IMR-90 (cell line): ENCODE results near the gene CA12. TPM values are rescaled to one million over a fixed set of nuclear protein-coding genes. Genes with fewer than 3 reads are reported as not detected.

Experiments used
- ATAC-seq: fragments of 200-7000 bp; cut with Tn5 transposase; 2 replicates; pipeline ENCODE4 v1.9.1; 2020; ENCODE audit warnings: low read depth, mild to moderate bottlenecking, moderate library complexity
- BruUV-seq: library from RNA; stranded (reverse); fragments of 400-500 nt; replicated peaks from 2 replicates; lab custom pipeline; 2021; lab: Mats Ljungman, UMichigan
- CTCF ChIA-PET: fragments of 300-600 bp; formaldehyde crosslinking; extraction: SDS; loops from one replicate; lab custom pipeline; 2021; ENCODE audit warnings: antibody characterized with exemption; lab: Yijun Ruan, JAX
- POLR2A ChIA-PET: fragments of 300-600 bp; sonication (Branson Sonifier 250); formaldehyde crosslinking; loops from one replicate; lab custom pipeline; 2022; ENCODE audit warnings: antibody characterized with exemption; ENCODE audit not compliant: unreplicated experiment; lab: Charles Lee
- DNase-seq: peaks from one replicate; pipeline ENCODE4 v3.0.0; 2013
- H2AFZ ChIP-seq: replicated peaks from 2 replicates; pipeline ENCODE3; 2013; ENCODE audit warnings: low read length, mild to moderate bottlenecking; ENCODE audit not compliant: poor library complexity
- H2AK5ac ChIP-seq: 2 replicates; pipeline ENCODE4 v1.6.1; 2013; ENCODE audit warnings: low read depth, low read length, inconsistent platforms
- H2AK9ac ChIP-seq: replicated peaks from 2 replicates; pipeline ENCODE3; 2013; ENCODE audit warnings: mild to moderate bottlenecking, low read depth, low read length, moderate library complexity; ENCODE audit not compliant: poor library complexity
- H2BK120ac ChIP-seq: 2 replicates; pipeline ENCODE4 v1.6.1; 2013; ENCODE audit warnings: low read depth, low read length, inconsistent platforms
- H2BK15ac ChIP-seq: 3 replicates; pipeline ENCODE4 v1.6.1; 2013; ENCODE audit warnings: low read depth, low read length, inconsistent platforms
- H2BK20ac ChIP-seq: 2 replicates; pipeline ENCODE4 v1.6.1; 2013; ENCODE audit warnings: low read depth, mild to moderate bottlenecking, inconsistent platforms, low read length, moderate library complexity
- H2BK5ac ChIP-seq: 2 replicates; pipeline ENCODE4 v1.6.1; 2013; ENCODE audit warnings: mild to moderate bottlenecking, low read depth, low read length, inconsistent platforms; ENCODE audit not compliant: poor library complexity, severe bottlenecking
- H3K14ac ChIP-seq: replicated peaks from 2 replicates; pipeline ENCODE4 v1.6.1; 2013; ENCODE audit warnings: low read depth, low read length, inconsistent platforms
- H3K18ac ChIP-seq: 2 replicates; pipeline ENCODE4 v1.6.1; 2013; ENCODE audit warnings: low read depth, low read length, control low read depth
- H3K23ac ChIP-seq: 2 replicates; pipeline ENCODE4 v1.6.1; 2013; ENCODE audit warnings: low read depth, low read length, inconsistent platforms
- H3K27ac ChIP-seq: 2 replicates; pipeline ENCODE4 v1.5.1; 2013; ENCODE audit warnings: mild to moderate bottlenecking, control low read depth, low read length; ENCODE audit not compliant: insufficient read depth
- H3K27me3 ChIP-seq: 2 replicates; pipeline ENCODE4 v1.6.1; 2013; ENCODE audit warnings: low read length; ENCODE audit not compliant: control insufficient read depth, insufficient read depth
- H3K36me3 ChIP-seq: 2 replicates; pipeline ENCODE4 v1.6.1; 2013; ENCODE audit warnings: low read length, mixed read lengths; ENCODE audit not compliant: control insufficient read depth, insufficient read depth
- H3K4ac ChIP-seq: 2 replicates; pipeline ENCODE4 v1.6.1; 2013; ENCODE audit warnings: low read depth, low read length, inconsistent platforms
- H3K4me1 ChIP-seq: 2 replicates; pipeline ENCODE4 v1.6.1; 2013; ENCODE audit warnings: low read length, mixed read lengths; ENCODE audit not compliant: control insufficient read depth, insufficient read depth
- H3K4me2 ChIP-seq: 2 replicates; pipeline ENCODE4 v1.6.1; 2013; ENCODE audit warnings: low read depth, mild to moderate bottlenecking, control low read depth, low read length, moderate library complexity
- H3K4me3 ChIP-seq: 2 replicates; pipeline ENCODE4 v1.5.1; 2013; ENCODE audit warnings: low read depth, mild to moderate bottlenecking, control low read depth, low read length, moderate library complexity; ENCODE audit not compliant: insufficient read depth
- H3K56ac ChIP-seq: 2 replicates; pipeline ENCODE4 v1.6.1; 2013; ENCODE audit warnings: low read length, inconsistent platforms; ENCODE audit not compliant: insufficient read depth; ENCODE audit errors: extremely low read depth
- H3K79me1 ChIP-seq, 2 experiments: 2 replicates each; pipeline ENCODE4 v1.6.1; 2013; ENCODE audit warnings: low read length in 2 of 2, inconsistent platforms in 1 of 2, low read depth in 1 of 2
- H3K9ac ChIP-seq: 2 replicates; pipeline ENCODE4 v1.6.1; 2013; ENCODE audit warnings: low read depth, low read length, control low read depth
- H3K9me1 ChIP-seq: 2 replicates; pipeline ENCODE4 v1.6.1; 2013; ENCODE audit warnings: low read length, inconsistent platforms; ENCODE audit not compliant: insufficient read depth
- H3K9me3 ChIP-seq: 2 replicates; pipeline ENCODE4 v1.6.1; 2013; ENCODE audit warnings: low read length; ENCODE audit not compliant: control insufficient read depth, insufficient read depth
- H4K20me1 ChIP-seq: 2 replicates; pipeline ENCODE4 v1.6.1; 2013; ENCODE audit warnings: low read length, inconsistent platforms; ENCODE audit not compliant: insufficient read depth
- H4K5ac ChIP-seq: 2 replicates; pipeline ENCODE4 v1.6.1; 2013; ENCODE audit warnings: mild to moderate bottlenecking, low read depth, low read length, control low read depth
- H4K8ac ChIP-seq, 2 experiments: 2 replicates each; pipeline ENCODE4 v1.6.1; 2013; ENCODE audit warnings: low read depth in 2 of 2, low read length in 2 of 2, control low read depth in 1 of 2, inconsistent platforms in 1 of 2
- H4K91ac ChIP-seq: 2 replicates; pipeline ENCODE4 v1.6.1; 2013; ENCODE audit warnings: low read depth, low read length, inconsistent platforms; ENCODE audit not compliant: insufficient read depth
- BHLHE40 ChIP-seq: fragments of 150-350 bp; IDR thresholded peaks from 2 replicates; pipeline ENCODE4 v1.6.1; 2016; ENCODE audit warnings: mild to moderate bottlenecking, low read depth, low read length
- CEBPB ChIP-seq: IDR thresholded peaks from 2 replicates; pipeline ENCODE4 v1.6.1; 2012; ENCODE audit warnings: low read depth, low read length, improper control_type of control experiment
- CHD1 ChIP-seq: IDR thresholded peaks from 2 replicates; pipeline ENCODE4 v1.6.1; 2012; ENCODE audit warnings: low read depth, low read length, improper control_type of control experiment
- ELK1 ChIP-seq: fragments of 150-350 bp; IDR thresholded peaks from 2 replicates; pipeline ENCODE4 v1.6.1; 2016; ENCODE audit warnings: low read depth, mild to moderate bottlenecking, low read length, moderate library complexity, borderline replicate concordance
- FOS ChIP-seq: fragments of 150-350 bp; IDR thresholded peaks from 2 replicates; pipeline ENCODE4 v1.6.1; 2016; ENCODE audit warnings: low read depth, low read length
- MAFK ChIP-seq: IDR thresholded peaks from 2 replicates; pipeline ENCODE4 v1.6.1; 2012; ENCODE audit warnings: low read depth, low read length, improper control_type of control experiment
- MXI1 ChIP-seq: IDR thresholded peaks from 2 replicates; pipeline ENCODE4 v1.6.1; 2012; ENCODE audit warnings: low read depth, mild to moderate bottlenecking, low read length, moderate library complexity, borderline replicate concordance
- NFE2L2 ChIP-seq: fragments of 150-350 bp; IDR thresholded peaks from 2 replicates; pipeline ENCODE4 v1.6.1; 2016; ENCODE audit warnings: low read depth, mild to moderate bottlenecking, low read length
- RAD21 ChIP-seq: IDR thresholded peaks from 2 replicates; pipeline ENCODE4 v1.6.1; 2012; ENCODE audit warnings: low read length, improper control_type of control experiment
- RCOR1 ChIP-seq: IDR thresholded peaks from 2 replicates; pipeline ENCODE4 v1.6.1; 2012; ENCODE audit warnings: mild to moderate bottlenecking, low read length, improper control_type of control experiment; ENCODE audit not compliant: insufficient replicate concordance
- RFX5 ChIP-seq: IDR thresholded peaks from 2 replicates; pipeline ENCODE4 v1.8.0; 2012; ENCODE audit warnings: low read depth, mild to moderate bottlenecking, low read length, moderate library complexity
- SMC3 ChIP-seq: fragments of 150-350 bp; IDR thresholded peaks from 2 replicates; pipeline ENCODE4 v1.6.1; 2016; ENCODE audit warnings: low read depth, mild to moderate bottlenecking, antibody characterized with exemption, low read length, moderate library complexity
- dilution Hi-C: fragments of 300-500 bp; cut with HindIII; formaldehyde crosslinking; loops from one replicate; pipeline ENCODE4 v1.14.3; 2018; ENCODE audit warnings: low sequenced_read_pairs; ENCODE audit not compliant: unreplicated experiment
- in situ Hi-C: fragments of 300-500 bp; cut with MboI; formaldehyde crosslinking; loops from 3 replicates; pipeline ENCODE4 v1.14.3; 2019; ENCODE audit warnings: low sequenced_read_pairs, inconsistent platforms, mixed read lengths
- intact Hi-C: fragments of 100-400 bp; cut with micrococcal nuclease; formaldehyde crosslinking; loops from 2 replicates; pipeline ENCODE4 v1.10.0; 2022
- polyA plus RNA-seq, 3 experiments: library from polyadenylated mRNA; depleted of rRNA; stranded (reverse); fragments of >200 nt; gene quantifications; 2 replicates each; pipeline ENCODE4 v1.2.3, GENCODE V29; 2012; ENCODE audit warnings: low replicate concordance in 1 of 3
- total RNA-seq: library from RNA; depleted of rRNA; stranded (reverse); fragments of >200 nt; gene quantifications from 2 replicates; pipeline ENCODE4 v1.2.3, GENCODE V29; 2012

The CA12 gene
- total and polyA plus RNA-seq, 2 of the 4 experiments (the other 2 are of a cell fraction), result 33.7 to 52.6 TPM

DNA sequence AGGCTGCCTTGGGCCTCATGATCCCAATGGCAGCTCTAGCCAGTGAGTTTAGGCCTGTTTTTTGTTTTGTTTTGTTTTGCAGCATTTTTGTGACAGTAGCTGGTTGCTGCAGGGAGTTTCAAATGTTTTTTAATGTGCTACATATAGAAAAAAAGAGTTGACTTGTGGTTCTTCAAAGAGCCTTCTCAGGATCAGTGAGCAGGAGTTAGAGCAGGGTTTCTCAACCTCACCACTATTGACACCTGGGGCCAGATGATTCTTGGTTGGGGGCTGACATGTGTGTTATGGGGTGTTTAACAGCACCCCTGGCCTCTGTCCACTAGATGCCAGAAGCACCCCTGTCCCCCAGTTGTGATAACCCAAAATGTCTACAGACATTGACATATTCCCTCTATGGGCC, 86.3 kb downstream of the CA12 start:
- BruUV-seq, result no TSS peak
- no peak overlapping the region for H4K5ac ChIP-seq
- H4K20me1 ChIP-seq, result no peaks in the 10 kb centered on the region
- H2BK5ac ChIP-seq, result no peak overlapping the region
- no peak overlapping the region for H3K23ac ChIP-seq
- no peak overlapping the region for H4K8ac ChIP-seq
- no peak for DNase-seq
- intact Hi-C loops (loop anchor here (10.0 kb wide), 1 partner anchor 779 kb away; no protein-coding TSS in a partner anchor), in situ Hi-C loops (loop anchor here (25.0 kb wide), 1 partner anchor 767 kb away; no protein-coding TSS in a partner anchor), dilution Hi-C loops (no loop called here)
- peaks cover 5 to 23% of the 10 kb centered on the region in 2 experiments; a peak in 2 of 4 replicates for H3K79me1 ChIP-seq
- H3K4ac ChIP-seq, result no peak overlapping the region
- H4K91ac ChIP-seq, result no peak overlapping the region; the same call in 1 of the 2 replicates
- no peak overlapping the region for H3K18ac ChIP-seq
- H2AK9ac ChIP-seq, result no peak overlapping the region
- peaks cover 12% of the 10 kb centered on the region for H3K9me1 ChIP-seq
- no peak overlapping the region for H3K9ac ChIP-seq
- POLR2A ChIA-PET, result no interaction called here
- no peak overlapping the region for H2BK20ac ChIP-seq
- peaks cover 2% of the 10 kb centered on the region; the same call in 1 of the 2 replicates for H3K4me1 ChIP-seq
- no peak overlapping the region for H2AFZ ChIP-seq
- no peak overlapping the region for H2BK120ac ChIP-seq
- no peaks in the 10 kb centered on the region for H3K9me3 ChIP-seq
- TF ChIP-seq MXI1 (no peak), RCOR1 (no peak), BHLHE40 (no peak), CHD1 (no peak), SMC3 (no peak), RAD21 (no peak), FOS (no peak), RFX5 (no peak), ELK1 (no peak), MAFK (no peak), NFE2L2 (no peak), CEBPB (no peak)
- H2AK5ac ChIP-seq, result no peak overlapping the region
- H3K27ac ChIP-seq, result no peak overlapping the region
- CTCF ChIA-PET, result no interaction called here
- peaks cover 15% of the 10 kb centered on the region for H3K36me3 ChIP-seq
- no peak overlapping the region for H3K56ac ChIP-seq
- no peak for ATAC-seq
- H3K14ac ChIP-seq, result no peak overlapping the region
- H2BK15ac ChIP-seq, result no peak overlapping the region
- H3K4me2 ChIP-seq, result no peak overlapping the region
- no peaks in the 10 kb centered on the region for H3K27me3 ChIP-seq
- no peak overlapping the region for H3K4me3 ChIP-seq
